Ishikawa (cell line): Measurements from ENCODE around the gene ABCC8.

Source experiments
- CEBPB ChIP-seq: IDR thresholded peaks from 2 replicates; pipeline ENCODE4 v1.6.1; 2012
- CREB1 ChIP-seq: IDR thresholded peaks from 2 replicates; pipeline ENCODE4 v1.6.1; 2012; ENCODE audit warnings: low read depth
- EGR1 ChIP-seq: IDR thresholded peaks from 2 replicates; pipeline ENCODE4 v1.6.1; 2012
- EP300 ChIP-seq: IDR thresholded peaks from 2 replicates; pipeline ENCODE4 v1.6.1; 2012; ENCODE audit warnings: borderline replicate concordance
- FOXM1 ChIP-seq: IDR thresholded peaks from 2 replicates; pipeline ENCODE4 v1.6.1; 2012; ENCODE audit warnings: low read depth, borderline replicate concordance
- MAX ChIP-seq: IDR thresholded peaks from 2 replicates; pipeline ENCODE4 v1.6.1; 2012
- RAD21 ChIP-seq: IDR thresholded peaks from 2 replicates; pipeline ENCODE4 v1.6.1; 2012; ENCODE audit warnings: low read depth
- TAF1 ChIP-seq: IDR thresholded peaks from 2 replicates; pipeline ENCODE4 v1.6.1; 2012; ENCODE audit warnings: low read depth, mild to moderate bottlenecking
- TCF12 ChIP-seq: IDR thresholded peaks from 2 replicates; pipeline ENCODE4 v1.6.1; 2012; ENCODE audit warnings: low read depth
- YY1 ChIP-seq: IDR thresholded peaks from 2 replicates; pipeline ENCODE4 v1.6.1; 2012; ENCODE audit warnings: low read depth
- ZBTB7A ChIP-seq: IDR thresholded peaks from 2 replicates; pipeline ENCODE4 v1.6.1; 2012; ENCODE audit warnings: low read depth
- TF ChIP-seq, protein P1 (sequence below): IDR thresholded peaks from 2 replicates; pipeline ENCODE4 v1.6.1; 2012
- TF ChIP-seq, protein P2 (sequence below): IDR thresholded peaks from 2 replicates; pipeline ENCODE4 v1.6.1; 2012; ENCODE audit warnings: low read depth, mild to moderate bottlenecking

DNA sequence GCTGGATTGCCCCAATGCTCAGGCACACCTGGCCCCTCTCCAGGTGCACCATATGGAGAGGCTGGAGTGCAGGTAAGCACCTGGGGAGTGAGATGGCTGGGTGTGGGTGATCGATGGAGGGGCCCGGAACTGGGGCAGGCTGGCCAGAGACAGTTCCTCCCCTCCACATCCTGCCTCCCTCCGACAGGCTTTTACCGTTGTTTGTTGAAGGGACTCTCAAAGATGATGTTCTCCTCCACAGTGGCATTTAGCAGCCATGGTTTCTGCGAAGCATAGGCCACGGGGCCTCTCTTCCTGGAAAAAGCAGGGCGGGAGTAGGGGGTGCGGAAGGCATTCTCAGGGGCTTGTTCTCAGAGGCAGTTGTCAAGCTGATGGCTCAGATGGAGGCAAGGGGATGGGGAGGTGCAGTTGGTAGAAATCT, 62.3 kb downstream of the ABCC8 start:
- TF ChIP-seq MAX (no peak), CREB1 (no peak), YY1 (no peak), FOXM1 (no peak), TAF1 (no peak), ZBTB7A (no peak), TCF12 (no peak), RAD21 (no peak), EGR1 (no peak), CEBPB (no peak), EP300 (no peak)
- TF ChIP-seq, protein P1, sequence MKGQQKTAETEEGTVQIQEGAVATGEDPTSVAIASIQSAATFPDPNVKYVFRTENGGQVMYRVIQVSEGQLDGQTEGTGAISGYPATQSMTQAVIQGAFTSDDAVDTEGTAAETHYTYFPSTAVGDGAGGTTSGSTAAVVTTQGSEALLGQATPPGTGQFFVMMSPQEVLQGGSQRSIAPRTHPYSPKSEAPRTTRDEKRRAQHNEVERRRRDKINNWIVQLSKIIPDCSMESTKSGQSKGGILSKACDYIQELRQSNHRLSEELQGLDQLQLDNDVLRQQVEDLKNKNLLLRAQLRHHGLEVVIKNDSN: no peak
- TF ChIP-seq, protein P2, sequence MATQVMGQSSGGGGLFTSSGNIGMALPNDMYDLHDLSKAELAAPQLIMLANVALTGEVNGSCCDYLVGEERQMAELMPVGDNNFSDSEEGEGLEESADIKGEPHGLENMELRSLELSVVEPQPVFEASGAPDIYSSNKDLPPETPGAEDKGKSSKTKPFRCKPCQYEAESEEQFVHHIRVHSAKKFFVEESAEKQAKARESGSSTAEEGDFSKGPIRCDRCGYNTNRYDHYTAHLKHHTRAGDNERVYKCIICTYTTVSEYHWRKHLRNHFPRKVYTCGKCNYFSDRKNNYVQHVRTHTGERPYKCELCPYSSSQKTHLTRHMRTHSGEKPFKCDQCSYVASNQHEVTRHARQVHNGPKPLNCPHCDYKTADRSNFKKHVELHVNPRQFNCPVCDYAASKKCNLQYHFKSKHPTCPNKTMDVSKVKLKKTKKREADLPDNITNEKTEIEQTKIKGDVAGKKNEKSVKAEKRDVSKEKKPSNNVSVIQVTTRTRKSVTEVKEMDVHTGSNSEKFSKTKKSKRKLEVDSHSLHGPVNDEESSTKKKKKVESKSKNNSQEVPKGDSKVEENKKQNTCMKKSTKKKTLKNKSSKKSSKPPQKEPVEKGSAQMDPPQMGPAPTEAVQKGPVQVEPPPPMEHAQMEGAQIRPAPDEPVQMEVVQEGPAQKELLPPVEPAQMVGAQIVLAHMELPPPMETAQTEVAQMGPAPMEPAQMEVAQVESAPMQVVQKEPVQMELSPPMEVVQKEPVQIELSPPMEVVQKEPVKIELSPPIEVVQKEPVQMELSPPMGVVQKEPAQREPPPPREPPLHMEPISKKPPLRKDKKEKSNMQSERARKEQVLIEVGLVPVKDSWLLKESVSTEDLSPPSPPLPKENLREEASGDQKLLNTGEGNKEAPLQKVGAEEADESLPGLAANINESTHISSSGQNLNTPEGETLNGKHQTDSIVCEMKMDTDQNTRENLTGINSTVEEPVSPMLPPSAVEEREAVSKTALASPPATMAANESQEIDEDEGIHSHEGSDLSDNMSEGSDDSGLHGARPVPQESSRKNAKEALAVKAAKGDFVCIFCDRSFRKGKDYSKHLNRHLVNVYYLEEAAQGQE: no peak
